Measurements from ENCODE around the gene LRMDA.
A peak's percentile ranks its signal among the peaks of the same experiment; 100 is the strongest.

Gene LRMDA

DNA sequence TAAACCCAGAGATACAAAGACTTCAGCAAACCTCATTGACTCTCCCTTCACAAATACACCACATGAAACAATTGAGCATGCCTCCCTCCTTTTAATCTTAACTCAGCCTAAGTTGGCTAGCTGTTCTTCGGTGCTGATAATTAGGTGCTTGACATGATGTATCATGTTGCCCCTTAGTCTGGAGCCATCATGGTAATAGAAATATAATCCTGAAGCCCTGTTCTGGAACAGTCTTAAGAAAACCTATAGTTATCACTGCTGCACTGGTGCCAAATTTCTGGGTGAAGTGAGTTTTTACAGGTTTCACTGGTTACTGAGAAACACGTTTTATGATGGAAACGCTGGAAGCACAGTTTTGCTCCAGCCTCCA, 306.1 kb downstream of the LRMDA start:
- Histone ChIP-seq H3K4me1 (ENCODE audit: control insufficient read depth, insufficient read depth, low read length) (no peaks in the 10 kb centered on the region), H3K9me3 (ENCODE audit: control insufficient read depth, insufficient read depth, low read depth, low read length) (no peaks in the 10 kb centered on the region), H3K27ac (ENCODE audit: extremely low read depth, low read depth, low read length) (no peak overlapping the region), H3K36me3 (ENCODE audit: control insufficient read depth in 2 of 2, insufficient read depth in 1 of 2, low read length in 2 of 2) (no peaks in the 10 kb centered on the region), H3K4me3 (ENCODE audit: low read depth, low read length) (no peak overlapping the region)
- ChIA-PET CTCF (no interaction called here), POLR2A (no interaction called here)
- TF ChIP-seq ZSCAN30 (tag by site-specific recombination; IDR thresholded peaks at IDR 0.05) = peak; percentile 62; the same call in 1 of the 2 replicates
- no peak for TF ChIP-seq ZNF2 (tag by site-specific recombination; IDR thresholded peaks at IDR 0.05)
- TF ChIP-seq, protein P1, sequence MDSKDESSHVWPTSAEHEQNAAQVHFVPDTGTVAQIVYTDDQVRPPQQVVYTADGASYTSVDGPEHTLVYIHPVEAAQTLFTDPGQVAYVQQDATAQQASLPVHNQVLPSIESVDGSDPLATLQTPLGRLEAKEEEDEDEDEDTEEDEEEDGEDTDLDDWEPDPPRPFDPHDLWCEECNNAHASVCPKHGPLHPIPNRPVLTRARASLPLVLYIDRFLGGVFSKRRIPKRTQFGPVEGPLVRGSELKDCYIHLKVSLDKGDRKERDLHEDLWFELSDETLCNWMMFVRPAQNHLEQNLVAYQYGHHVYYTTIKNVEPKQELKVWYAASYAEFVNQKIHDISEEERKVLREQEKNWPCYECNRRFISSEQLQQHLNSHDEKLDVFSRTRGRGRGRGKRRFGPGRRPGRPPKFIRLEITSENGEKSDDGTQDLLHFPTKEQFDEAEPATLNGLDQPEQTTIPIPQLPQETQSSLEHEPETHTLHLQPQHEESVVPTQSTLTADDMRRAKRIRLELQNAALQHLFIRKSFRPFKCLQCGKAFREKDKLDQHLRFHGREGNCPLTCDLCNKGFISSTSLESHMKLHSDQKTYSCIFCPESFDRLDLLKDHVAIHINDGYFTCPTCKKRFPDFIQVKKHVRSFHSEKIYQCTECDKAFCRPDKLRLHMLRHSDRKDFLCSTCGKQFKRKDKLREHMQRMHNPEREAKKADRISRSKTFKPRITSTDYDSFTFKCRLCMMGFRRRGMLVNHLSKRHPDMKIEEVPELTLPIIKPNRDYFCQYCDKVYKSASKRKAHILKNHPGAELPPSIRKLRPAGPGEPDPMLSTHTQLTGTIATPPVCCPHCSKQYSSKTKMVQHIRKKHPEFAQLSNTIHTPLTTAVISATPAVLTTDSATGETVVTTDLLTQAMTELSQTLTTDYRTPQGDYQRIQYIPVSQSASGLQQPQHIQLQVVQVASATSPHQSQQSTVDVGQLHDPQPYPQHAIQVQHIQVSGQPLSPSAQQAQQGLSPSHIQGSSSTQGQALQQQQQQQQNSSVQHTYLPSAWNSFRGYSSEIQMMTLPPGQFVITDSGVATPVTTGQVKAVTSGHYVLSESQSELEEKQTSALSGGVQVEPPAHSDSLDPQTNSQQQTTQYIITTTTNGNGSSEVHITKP (tag by site-specific recombination; IDR thresholded peaks at IDR 0.05) = no peak
- TF ChIP-seq, protein P2, sequence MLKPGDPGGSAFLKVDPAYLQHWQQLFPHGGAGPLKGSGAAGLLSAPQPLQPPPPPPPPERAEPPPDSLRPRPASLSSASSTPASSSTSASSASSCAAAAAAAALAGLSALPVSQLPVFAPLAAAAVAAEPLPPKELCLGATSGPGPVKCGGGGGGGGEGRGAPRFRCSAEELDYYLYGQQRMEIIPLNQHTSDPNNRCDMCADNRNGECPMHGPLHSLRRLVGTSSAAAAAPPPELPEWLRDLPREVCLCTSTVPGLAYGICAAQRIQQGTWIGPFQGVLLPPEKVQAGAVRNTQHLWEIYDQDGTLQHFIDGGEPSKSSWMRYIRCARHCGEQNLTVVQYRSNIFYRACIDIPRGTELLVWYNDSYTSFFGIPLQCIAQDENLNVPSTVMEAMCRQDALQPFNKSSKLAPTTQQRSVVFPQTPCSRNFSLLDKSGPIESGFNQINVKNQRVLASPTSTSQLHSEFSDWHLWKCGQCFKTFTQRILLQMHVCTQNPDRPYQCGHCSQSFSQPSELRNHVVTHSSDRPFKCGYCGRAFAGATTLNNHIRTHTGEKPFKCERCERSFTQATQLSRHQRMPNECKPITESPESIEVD (tag by site-specific recombination; IDR thresholded peaks at IDR 0.05) = 0 out of 2 replicates have a peak, but pooled peaks have one; percentile 18
- no peak for TF ChIP-seq ZFP69B (tag by site-specific recombination; IDR thresholded peaks at IDR 0.05)

- Histone ChIP-seq H3K4me3 (ENCODE audit: low read depth, low read length) (no peak overlapping the region), H3K4me1 (ENCODE audit: control insufficient read depth, insufficient read depth, low read length) (no peaks in the 10 kb centered on the region), H3K9me3 (ENCODE audit: control insufficient read depth, insufficient read depth, low read depth, low read length) (no peaks in the 10 kb centered on the region), H3K27ac (ENCODE audit: extremely low read depth, low read depth, low read length) (no peak overlapping the region), H3K36me3 (ENCODE audit: control insufficient read depth in 2 of 2, insufficient read depth in 1 of 2, low read length in 2 of 2) (no peaks in the 10 kb centered on the region)
- TF ChIP-seq ZNF571 (tag by site-specific recombination; IDR thresholded peaks at IDR 0.05) = no peak
- no peak for TF ChIP-seq ZNF138 (tag by site-specific recombination; IDR thresholded peaks at IDR 0.05; ENCODE audit: borderline replicate concordance)
- TF ChIP-seq ZNF843 (tag by site-specific recombination; IDR thresholded peaks at IDR 0.05) = no peak
- TF ChIP-seq ZNF211 (tag by site-specific recombination; IDR thresholded peaks at IDR 0.05; ENCODE audit: low read depth) = no peak
- TF ChIP-seq ZNF394 (tag by site-specific recombination; IDR thresholded peaks at IDR 0.05; ENCODE audit: borderline replicate concordance) = no peak
- TF ChIP-seq ZNF292 (tag by site-specific recombination; IDR thresholded peaks at IDR 0.05; ENCODE audit: borderline replicate concordance, low read depth) = no peak
- no peak for TF ChIP-seq ZNF48 (tag by site-specific recombination; IDR thresholded peaks at IDR 0.05)
- no peak for TF ChIP-seq ZNF423 (tag by site-specific recombination; IDR thresholded peaks at IDR 0.05)
- TF ChIP-seq, protein P3, sequence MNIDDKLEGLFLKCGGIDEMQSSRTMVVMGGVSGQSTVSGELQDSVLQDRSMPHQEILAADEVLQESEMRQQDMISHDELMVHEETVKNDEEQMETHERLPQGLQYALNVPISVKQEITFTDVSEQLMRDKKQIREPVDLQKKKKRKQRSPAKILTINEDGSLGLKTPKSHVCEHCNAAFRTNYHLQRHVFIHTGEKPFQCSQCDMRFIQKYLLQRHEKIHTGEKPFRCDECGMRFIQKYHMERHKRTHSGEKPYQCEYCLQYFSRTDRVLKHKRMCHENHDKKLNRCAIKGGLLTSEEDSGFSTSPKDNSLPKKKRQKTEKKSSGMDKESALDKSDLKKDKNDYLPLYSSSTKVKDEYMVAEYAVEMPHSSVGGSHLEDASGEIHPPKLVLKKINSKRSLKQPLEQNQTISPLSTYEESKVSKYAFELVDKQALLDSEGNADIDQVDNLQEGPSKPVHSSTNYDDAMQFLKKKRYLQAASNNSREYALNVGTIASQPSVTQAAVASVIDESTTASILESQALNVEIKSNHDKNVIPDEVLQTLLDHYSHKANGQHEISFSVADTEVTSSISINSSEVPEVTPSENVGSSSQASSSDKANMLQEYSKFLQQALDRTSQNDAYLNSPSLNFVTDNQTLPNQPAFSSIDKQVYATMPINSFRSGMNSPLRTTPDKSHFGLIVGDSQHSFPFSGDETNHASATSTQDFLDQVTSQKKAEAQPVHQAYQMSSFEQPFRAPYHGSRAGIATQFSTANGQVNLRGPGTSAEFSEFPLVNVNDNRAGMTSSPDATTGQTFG (tag by site-specific recombination; IDR thresholded peaks at IDR 0.05; ENCODE audit: borderline replicate concordance) = no peak
- TF ChIP-seq RBAK (tag by site-specific recombination; IDR thresholded peaks at IDR 0.05) = no peak
- TF ChIP-seq PRDM1 (tag by site-specific recombination; IDR thresholded peaks at IDR 0.05) = no peak
- no peak for TF ChIP-seq ZFP69B (tag by site-specific recombination; IDR thresholded peaks at IDR 0.05)
- TF ChIP-seq TSHZ1 (tag by site-specific recombination; IDR thresholded peaks at IDR 0.05; ENCODE audit: borderline replicate concordance) = no peak
- no peak for TF ChIP-seq GLIS2 (tag by site-specific recombination; IDR thresholded peaks at IDR 0.05)
- no peak for TF ChIP-seq KLF9 (tag by site-specific recombination; IDR thresholded peaks at IDR 0.05; ENCODE audit: low read depth)
- TF ChIP-seq ZNF629 (tag by site-specific recombination; IDR thresholded peaks at IDR 0.05) = no peak
- no peak for TF ChIP-seq BCL11A (tag by site-specific recombination; IDR thresholded peaks at IDR 0.05; ENCODE audit: low read depth)
- no peak for TF ChIP-seq KLF8 (tag by site-specific recombination; IDR thresholded peaks at IDR 0.05)
- TF ChIP-seq YY2 (tag by site-specific recombination; IDR thresholded peaks at IDR 0.05) = no peak
- ChIA-PET POLR2A (no interaction called here), CTCF (interaction anchor here (0.6 kb wide), 1 partner anchor 921 kb away, joined by 4 read pairs; no protein-coding TSS in a partner anchor)
Measured at GRCh38 chr10:75738924-75739323, 307.5 kb downstream of the LRMDA start.
